H1 (cell line): ENCODE measurements around the gene NR3C1. TPM values are rescaled to one million over a fixed set of nuclear protein-coding genes. Genes with fewer than 3 reads are reported as not detected.
A peak's percentile ranks its signal among the peaks of the same experiment; 100 is the strongest.

ENCODE experiments used
- BACH1 ChIP-seq: IDR thresholded peaks from 2 replicates; pipeline ENCODE4 v1.6.1; 2012; ENCODE audit warnings: low read length, improper control_type of control experiment
- EGR1 ChIP-seq: IDR thresholded peaks from 2 replicates; pipeline ENCODE4 v1.6.1; 2011; ENCODE audit warnings: low read depth, low read length, borderline replicate concordance
- EZH2 ChIP-seq: fragments of 200-600 bp; sonication (generic); IDR thresholded peaks from 2 replicates; pipeline ENCODE4 v1.7.1; 2012; ENCODE audit warnings: low read depth, mild to moderate bottlenecking, moderate library complexity, low read length, inconsistent platforms; ENCODE audit not compliant: severe bottlenecking
- RAD21 ChIP-seq, 2 experiments: IDR thresholded peaks in 1 of 2; conservative IDR thresholded peaks in 1 of 2; 2 replicates each; pipeline ENCODE4 v1.6.1; 2011; ENCODE audit warnings: low read depth in 2 of 2, low read length in 2 of 2, improper control_type of control experiment in 1 of 2, inconsistent platforms in 1 of 2, mild to moderate bottlenecking in 1 of 2, moderate library complexity in 1 of 2
- SRF ChIP-seq: IDR thresholded peaks from 2 replicates; pipeline ENCODE4 v1.6.1; 2011; ENCODE audit warnings: mild to moderate bottlenecking, low read depth, low read length, moderate library complexity
- polyA plus RNA-seq, 7 experiments: library from polyadenylated mRNA; depleted of rRNA in 3 of 7; stranded (reverse) in 5 of 7; unstranded in 2 of 7; fragments of >200 nt in 5 of 7; fragments of 200-250 nt in 2 of 7; gene quantifications; 1 replicate in 5 of 7; 2 replicates in 1 of 7; 4 replicates in 1 of 7; pipeline versions ENCODE4 v1.2.1 to v1.2.3, GENCODE V29; 2011 to 2013; ENCODE audit warnings: missing spikeins in 2 of 7, mixed read lengths in 2 of 7
- total RNA-seq: library from RNA; stranded (reverse); fragmentation: NEBNext Ultra II Directional; extraction: Animal tissue kit (Norgen Biotek cat#: 25700); gene quantifications from 2 replicates; pipeline ENCODE4 v1.2.1, GENCODE V29; 2021
- TF ChIP-seq, protein P1 (sequence below): IDR thresholded peaks from 2 replicates; pipeline ENCODE4 v1.6.1; 2012; ENCODE audit warnings: inconsistent platforms

NR3C1 gene
- total and polyA plus RNA-seq, 2 of the 8 experiments (the other 6 are each of a cell fraction or from before 2014, with no cell fraction given) = 1.7 to 5.4 TPM

DNA sequence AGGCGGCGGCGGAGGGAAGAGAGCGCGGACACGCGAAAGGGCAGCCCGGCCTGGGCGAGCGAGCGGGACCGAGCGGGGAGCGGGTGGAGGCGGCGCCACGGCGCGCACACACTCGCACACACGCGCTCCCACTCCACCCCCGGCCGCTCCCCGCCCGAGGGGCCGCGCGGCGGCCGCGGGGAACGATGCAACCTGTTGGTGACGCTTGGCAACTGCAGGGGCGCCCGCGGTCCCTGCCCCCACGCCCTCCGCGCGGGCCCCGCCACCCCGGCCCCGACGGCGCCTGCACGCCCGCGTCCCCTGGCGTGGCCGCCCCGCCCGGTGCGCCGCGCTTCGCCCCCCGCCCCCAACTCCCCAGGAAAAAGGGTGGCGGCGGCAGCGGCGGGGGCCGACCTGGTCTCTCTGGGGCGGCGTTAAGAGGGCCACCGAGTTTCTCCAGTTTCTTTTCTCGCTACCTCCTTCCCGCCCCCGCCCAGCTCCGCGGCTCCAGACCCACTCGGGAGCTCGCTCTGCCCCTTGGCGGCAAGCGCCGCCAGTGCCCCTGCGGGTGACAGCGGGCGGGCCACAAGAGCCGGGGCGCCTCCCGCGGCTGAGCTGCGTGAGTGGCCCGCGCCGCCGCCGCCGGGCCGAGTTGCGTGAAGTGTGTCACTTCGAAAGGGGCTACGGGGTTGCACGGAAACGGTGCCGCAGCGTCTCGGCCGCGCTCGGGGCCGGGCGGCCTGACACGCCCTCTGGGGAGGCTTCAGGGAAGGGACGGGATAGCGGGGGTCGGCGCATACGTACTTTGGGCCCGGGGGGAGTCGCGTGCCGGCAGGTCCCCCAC is at the start of gene NR3C1 (continued):
- TF ChIP-seq RAD21 (IDR thresholded peaks at IDR 0.05 in 1 of 2, conservative IDR thresholded peaks at IDR 0.05 in 1 of 2; ENCODE audit: low read depth in 2 of 2, low read length in 2 of 2) (peak; percentile 20 to 45; a peak in 2 of 4 replicates), SRF (no peak), EGR1 (no peak), EZH2 (peak; percentile 16), BACH1 (peak; percentile 14; the same call in 1 of the 2 replicates)
- TF ChIP-seq, protein P1, sequence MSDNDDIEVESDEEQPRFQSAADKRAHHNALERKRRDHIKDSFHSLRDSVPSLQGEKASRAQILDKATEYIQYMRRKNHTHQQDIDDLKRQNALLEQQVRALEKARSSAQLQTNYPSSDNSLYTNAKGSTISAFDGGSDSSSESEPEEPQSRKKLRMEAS = peak; percentile 29; the same call in 1 of the 2 replicates
- TF ChIP-seq, all 59 proteins: peak for 7
